K562 (cell line): ENCODE measurements around the gene KCNJ14.

ENCODE experiments used
- JUN ChIP-seq, 2 experiments: sonication (generic) in 1 of 2; formaldehyde crosslinking in 1 of 2; IDR thresholded peaks; 2 replicates each; pipeline versions ENCODE4 v1.6.1 to v1.8.0; 2012 to 2022; ENCODE audit warnings: borderline replicate concordance in 2 of 2, mild to moderate bottlenecking in 2 of 2, improper control_type of control experiment in 1 of 2, low read depth in 1 of 2, low read length in 1 of 2, missing genetic modification reagents in 1 of 2
- MCM5 ChIP-seq: fragments of 450-650 bp; IDR thresholded peaks from 2 replicates; pipeline ENCODE4 v1.6.1; 2016; ENCODE audit warnings: low read depth
- NFATC3 ChIP-seq: fragments of 450-650 bp; IDR thresholded peaks from 2 replicates; pipeline ENCODE4 v1.6.1; 2017; ENCODE audit warnings: mild to moderate bottlenecking
- POLR2AphosphoS5 ChIP-seq: IDR thresholded peaks from 2 replicates; pipeline ENCODE4 v1.6.1; 2011; ENCODE audit warnings: mild to moderate bottlenecking, low read depth, low read length, moderate library complexity; ENCODE audit not compliant: control insufficient read depth, insufficient read depth
- TF ChIP-seq, protein P1 (sequence below): fragments of 200-800 bp; sonication (Bioruptor generic); IDR thresholded peaks from 2 replicates; pipeline ENCODE4 v1.6.1; 2017; ENCODE audit warnings: missing genetic modification characterization, missing compliant biosample characterization
- TF ChIP-seq, protein P2 (sequence below): fragments of 450-650 bp; IDR thresholded peaks from 2 replicates; pipeline ENCODE4 v1.7.0; 2016; ENCODE audit warnings: borderline replicate concordance
- TF ChIP-seq, protein P3 (sequence below): sonication (generic); formaldehyde crosslinking; IDR thresholded peaks from 2 replicates; pipeline ENCODE4 v1.9.0; 2022; ENCODE audit warnings: mild to moderate bottlenecking, missing genetic modification reagents

DNA sequence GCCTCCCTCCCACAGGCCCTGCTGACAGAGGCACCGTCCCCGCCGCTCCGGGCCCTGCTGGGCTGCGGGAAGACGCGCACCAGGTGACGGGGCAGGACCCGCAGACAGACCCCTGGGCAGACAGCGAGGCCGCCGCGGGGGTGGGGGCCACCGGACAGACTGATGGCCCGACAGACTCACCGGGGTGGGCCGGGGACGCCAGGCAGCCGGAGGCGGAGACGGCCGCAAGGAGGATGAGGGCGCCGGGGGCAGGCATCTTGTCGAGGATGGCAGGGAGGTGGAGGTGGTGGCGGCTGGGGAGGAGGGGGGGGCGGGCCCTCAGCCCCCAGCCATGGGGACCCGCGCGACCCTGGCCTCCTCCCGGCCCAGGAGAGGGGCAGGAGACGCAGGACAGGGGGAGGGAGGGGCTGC lies 56.0 kb downstream of the KCNJ14 start:
- TF ChIP-seq NFATC3 (no peak), JUN (IDR thresholded peaks at IDR 0.05; ENCODE audit: borderline replicate concordance, low read depth, low read length) (no peak), JUN (CRISPR knock-in tag; IDR thresholded peaks at IDR 0.05; ENCODE audit: borderline replicate concordance) (no peak), POLR2AphosphoS5 (no peak), MCM5 (no peak)
- TF ChIP-seq, protein P1, sequence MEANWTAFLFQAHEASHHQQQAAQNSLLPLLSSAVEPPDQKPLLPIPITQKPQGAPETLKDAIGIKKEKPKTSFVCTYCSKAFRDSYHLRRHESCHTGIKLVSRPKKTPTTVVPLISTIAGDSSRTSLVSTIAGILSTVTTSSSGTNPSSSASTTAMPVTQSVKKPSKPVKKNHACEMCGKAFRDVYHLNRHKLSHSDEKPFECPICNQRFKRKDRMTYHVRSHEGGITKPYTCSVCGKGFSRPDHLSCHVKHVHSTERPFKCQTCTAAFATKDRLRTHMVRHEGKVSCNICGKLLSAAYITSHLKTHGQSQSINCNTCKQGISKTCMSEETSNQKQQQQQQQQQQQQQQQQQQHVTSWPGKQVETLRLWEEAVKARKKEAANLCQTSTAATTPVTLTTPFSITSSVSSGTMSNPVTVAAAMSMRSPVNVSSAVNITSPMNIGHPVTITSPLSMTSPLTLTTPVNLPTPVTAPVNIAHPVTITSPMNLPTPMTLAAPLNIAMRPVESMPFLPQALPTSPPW (CRISPR knock-in tag), result no peak
- TF ChIP-seq, protein P2, sequence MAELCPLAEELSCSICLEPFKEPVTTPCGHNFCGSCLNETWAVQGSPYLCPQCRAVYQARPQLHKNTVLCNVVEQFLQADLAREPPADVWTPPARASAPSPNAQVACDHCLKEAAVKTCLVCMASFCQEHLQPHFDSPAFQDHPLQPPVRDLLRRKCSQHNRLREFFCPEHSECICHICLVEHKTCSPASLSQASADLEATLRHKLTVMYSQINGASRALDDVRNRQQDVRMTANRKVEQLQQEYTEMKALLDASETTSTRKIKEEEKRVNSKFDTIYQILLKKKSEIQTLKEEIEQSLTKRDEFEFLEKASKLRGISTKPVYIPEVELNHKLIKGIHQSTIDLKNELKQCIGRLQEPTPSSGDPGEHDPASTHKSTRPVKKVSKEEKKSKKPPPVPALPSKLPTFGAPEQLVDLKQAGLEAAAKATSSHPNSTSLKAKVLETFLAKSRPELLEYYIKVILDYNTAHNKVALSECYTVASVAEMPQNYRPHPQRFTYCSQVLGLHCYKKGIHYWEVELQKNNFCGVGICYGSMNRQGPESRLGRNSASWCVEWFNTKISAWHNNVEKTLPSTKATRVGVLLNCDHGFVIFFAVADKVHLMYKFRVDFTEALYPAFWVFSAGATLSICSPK, result no peak
- TF ChIP-seq, protein P3, sequence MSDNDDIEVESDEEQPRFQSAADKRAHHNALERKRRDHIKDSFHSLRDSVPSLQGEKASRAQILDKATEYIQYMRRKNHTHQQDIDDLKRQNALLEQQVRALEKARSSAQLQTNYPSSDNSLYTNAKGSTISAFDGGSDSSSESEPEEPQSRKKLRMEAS, result no peak
